HepG2 (cell line): Measurements from ENCODE around the gene SORBS2. TPM values are rescaled to one million over a fixed set of nuclear protein-coding genes. Genes with fewer than 3 reads are reported as not detected.

ENCODE experiments used
- AKAP8 ChIP-seq: sonication (generic); formaldehyde crosslinking; IDR thresholded peaks from 2 replicates; pipeline ENCODE4 v1.5.1; 2020; ENCODE audit warnings: mild to moderate bottlenecking, missing genetic modification reagents
- HNF4A ChIP-seq: sonication (generic); formaldehyde crosslinking; IDR thresholded peaks from 2 replicates; pipeline ENCODE4 v1.4.0; 2020; ENCODE audit warnings: missing genetic modification reagents
- MEIS2 ChIP-seq: sonication (generic); formaldehyde crosslinking; IDR thresholded peaks from 2 replicates; pipeline ENCODE4 v1.9.0; 2021; ENCODE audit warnings: mild to moderate bottlenecking, missing genetic modification reagents
- PAF1 ChIP-seq: IDR thresholded peaks from 2 replicates; pipeline ENCODE4 v1.6.1; 2016; ENCODE audit warnings: missing genetic modification reagents, missing compliant biosample characterization
- PCBP1 ChIP-seq: fragments of 200-400 bp; formaldehyde crosslinking; IDR thresholded peaks from 2 replicates; pipeline ENCODE4 v1.6.1; 2017; ENCODE audit warnings: mild to moderate bottlenecking, low read depth, low read length, borderline replicate concordance
- PHF21A ChIP-seq: sonication (generic); formaldehyde crosslinking; IDR thresholded peaks from 2 replicates; pipeline ENCODE4 v1.5.0; 2020; ENCODE audit warnings: mild to moderate bottlenecking, missing genetic modification reagents
- SIN3A ChIP-seq: IDR thresholded peaks from 2 replicates; pipeline ENCODE4 v1.6.1; 2011; ENCODE audit warnings: low read depth, mild to moderate bottlenecking, control low read depth, low read length, borderline replicate concordance
- ZFP1 ChIP-seq: IDR thresholded peaks from 2 replicates; pipeline ENCODE4 v1.6.1; 2016
- polyA plus RNA-seq, 8 experiments: library from polyadenylated mRNA; depleted of rRNA in 3 of 8; stranded (reverse) in 7 of 8; unstranded in 1 of 8; fragments of >200 nt; fragmentation: Illumina TruSeq in 4 of 8; extraction: Trizol in 4 of 8; gene quantifications; 2 replicates each; pipeline versions ENCODE4 v1.2.1 to v1.2.3, GENCODE V29; 2011 to 2016; ENCODE audit warnings: low read depth in 4 of 8, missing spikeins in 1 of 8, mixed read lengths in 1 of 8; ENCODE audit not compliant: insufficient read depth in 1 of 8
- total RNA-seq, 5 experiments: library from RNA; depleted of rRNA; stranded (reverse); fragments of >200 nt; fragmentation: Illumina TruSeq; extraction: Trizol; gene quantifications; 2 replicates each; pipeline ENCODE4 v1.2.3, GENCODE V29; 2016; ENCODE audit warnings: low read depth in 1 of 5
- TF ChIP-seq, protein P1 (sequence below), 2 experiments: IDR thresholded peaks; 2 replicates each; pipeline ENCODE4 v1.6.1; 2011 to 2012; ENCODE audit warnings: low read length in 2 of 2, borderline replicate concordance in 1 of 2, low read depth in 1 of 2, mild to moderate bottlenecking in 1 of 2, moderate library complexity in 1 of 2
- TF ChIP-seq, protein P2 (sequence below), 2 experiments: sonication (generic) in 1 of 2; formaldehyde crosslinking in 1 of 2; IDR thresholded peaks; 2 replicates each; pipeline versions ENCODE4 v1.4.0 to v1.6.1; 2016 to 2020; ENCODE audit warnings: borderline replicate concordance in 1 of 2, low read depth in 1 of 2, mild to moderate bottlenecking in 1 of 2, missing genetic modification reagents in 1 of 2
- TF ChIP-seq, protein P3 (sequence below): sonication (generic); formaldehyde crosslinking; IDR thresholded peaks from 2 replicates; pipeline ENCODE4 v1.5.0; 2020; ENCODE audit warnings: missing genetic modification reagents
- TF ChIP-seq, protein P4 (sequence below): sonication (generic); formaldehyde crosslinking; IDR thresholded peaks from 2 replicates; pipeline ENCODE4 v1.4.0; 2020; ENCODE audit warnings: missing genetic modification reagents, mild to moderate bottlenecking, borderline replicate concordance
- TF ChIP-seq, protein P5 (sequence below): IDR thresholded peaks from 2 replicates; pipeline ENCODE4 v1.6.1; 2016; ENCODE audit warnings: mild to moderate bottlenecking

SORBS2 gene
- total and polyA plus RNA-seq, 2 of the 13 experiments (the other 11 are each of a cell fraction or from before 2014, with no cell fraction given) = 25.0 to 80.5 TPM

DNA sequence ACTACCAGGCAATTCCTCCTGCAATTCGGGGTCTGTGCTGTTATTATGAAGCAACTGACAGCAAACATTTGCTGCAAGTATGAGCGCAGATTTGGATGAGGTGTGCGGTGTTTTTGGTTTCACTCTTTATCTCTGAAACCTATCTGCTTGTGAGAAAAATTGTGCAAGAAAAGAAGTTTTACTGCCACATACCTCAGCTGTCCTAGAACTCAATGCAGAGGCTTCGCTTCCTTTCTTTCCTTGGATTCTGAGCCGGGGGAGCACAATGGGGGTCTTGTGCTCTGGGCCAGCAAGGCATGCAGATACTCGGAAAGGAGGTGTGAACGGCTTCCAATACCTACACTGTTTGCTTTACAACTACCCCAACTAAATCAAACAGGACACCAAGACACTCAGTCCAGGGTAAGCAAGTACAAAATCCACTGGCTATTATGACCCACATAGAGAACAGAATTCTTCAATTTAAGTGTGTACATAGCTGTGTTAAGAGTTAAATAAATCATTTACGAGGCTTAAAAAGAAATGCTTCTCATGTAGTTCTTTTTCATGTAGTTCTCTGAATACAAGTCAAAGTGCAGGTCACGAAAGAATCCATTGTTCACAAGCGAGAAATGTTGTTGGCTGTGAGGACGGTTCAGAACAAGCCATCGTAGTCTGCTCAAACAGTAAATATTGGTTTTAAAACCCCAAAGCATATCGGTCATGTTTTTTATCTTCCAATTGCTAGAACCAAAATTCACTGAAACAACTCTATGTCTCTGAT, 1.1 kb downstream of the SORBS2 start (continued):
- TF ChIP-seq, protein P1, sequence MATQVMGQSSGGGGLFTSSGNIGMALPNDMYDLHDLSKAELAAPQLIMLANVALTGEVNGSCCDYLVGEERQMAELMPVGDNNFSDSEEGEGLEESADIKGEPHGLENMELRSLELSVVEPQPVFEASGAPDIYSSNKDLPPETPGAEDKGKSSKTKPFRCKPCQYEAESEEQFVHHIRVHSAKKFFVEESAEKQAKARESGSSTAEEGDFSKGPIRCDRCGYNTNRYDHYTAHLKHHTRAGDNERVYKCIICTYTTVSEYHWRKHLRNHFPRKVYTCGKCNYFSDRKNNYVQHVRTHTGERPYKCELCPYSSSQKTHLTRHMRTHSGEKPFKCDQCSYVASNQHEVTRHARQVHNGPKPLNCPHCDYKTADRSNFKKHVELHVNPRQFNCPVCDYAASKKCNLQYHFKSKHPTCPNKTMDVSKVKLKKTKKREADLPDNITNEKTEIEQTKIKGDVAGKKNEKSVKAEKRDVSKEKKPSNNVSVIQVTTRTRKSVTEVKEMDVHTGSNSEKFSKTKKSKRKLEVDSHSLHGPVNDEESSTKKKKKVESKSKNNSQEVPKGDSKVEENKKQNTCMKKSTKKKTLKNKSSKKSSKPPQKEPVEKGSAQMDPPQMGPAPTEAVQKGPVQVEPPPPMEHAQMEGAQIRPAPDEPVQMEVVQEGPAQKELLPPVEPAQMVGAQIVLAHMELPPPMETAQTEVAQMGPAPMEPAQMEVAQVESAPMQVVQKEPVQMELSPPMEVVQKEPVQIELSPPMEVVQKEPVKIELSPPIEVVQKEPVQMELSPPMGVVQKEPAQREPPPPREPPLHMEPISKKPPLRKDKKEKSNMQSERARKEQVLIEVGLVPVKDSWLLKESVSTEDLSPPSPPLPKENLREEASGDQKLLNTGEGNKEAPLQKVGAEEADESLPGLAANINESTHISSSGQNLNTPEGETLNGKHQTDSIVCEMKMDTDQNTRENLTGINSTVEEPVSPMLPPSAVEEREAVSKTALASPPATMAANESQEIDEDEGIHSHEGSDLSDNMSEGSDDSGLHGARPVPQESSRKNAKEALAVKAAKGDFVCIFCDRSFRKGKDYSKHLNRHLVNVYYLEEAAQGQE (IDR thresholded peaks at IDR 0.05; ENCODE audit: borderline replicate concordance in 1 of 2, low read depth in 1 of 2, low read length in 2 of 2) = peak in 1 of 2 experiments; percentile 14; a peak in 2 of 4 replicates
- TF ChIP-seq, protein P2, sequence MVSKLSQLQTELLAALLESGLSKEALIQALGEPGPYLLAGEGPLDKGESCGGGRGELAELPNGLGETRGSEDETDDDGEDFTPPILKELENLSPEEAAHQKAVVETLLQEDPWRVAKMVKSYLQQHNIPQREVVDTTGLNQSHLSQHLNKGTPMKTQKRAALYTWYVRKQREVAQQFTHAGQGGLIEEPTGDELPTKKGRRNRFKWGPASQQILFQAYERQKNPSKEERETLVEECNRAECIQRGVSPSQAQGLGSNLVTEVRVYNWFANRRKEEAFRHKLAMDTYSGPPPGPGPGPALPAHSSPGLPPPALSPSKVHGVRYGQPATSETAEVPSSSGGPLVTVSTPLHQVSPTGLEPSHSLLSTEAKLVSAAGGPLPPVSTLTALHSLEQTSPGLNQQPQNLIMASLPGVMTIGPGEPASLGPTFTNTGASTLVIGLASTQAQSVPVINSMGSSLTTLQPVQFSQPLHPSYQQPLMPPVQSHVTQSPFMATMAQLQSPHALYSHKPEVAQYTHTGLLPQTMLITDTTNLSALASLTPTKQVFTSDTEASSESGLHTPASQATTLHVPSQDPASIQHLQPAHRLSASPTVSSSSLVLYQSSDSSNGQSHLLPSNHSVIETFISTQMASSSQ (IDR thresholded peaks at IDR 0.05; ENCODE audit: low read depth) = peak; percentile 92
- TF ChIP-seq, protein P2 (CRISPR knock-in tag; IDR thresholded peaks at IDR 0.05; ENCODE audit: borderline replicate concordance) = peak; percentile 93
- no peak for TF ChIP-seq ZFP1 (CRISPR knock-in tag)
- TF ChIP-seq PHF21A (CRISPR knock-in tag) = peak; percentile 62
- peak; percentile 43; the same call in 1 of the 2 replicates for TF ChIP-seq MEIS2 (CRISPR knock-in tag)
- TF ChIP-seq, protein P3, sequence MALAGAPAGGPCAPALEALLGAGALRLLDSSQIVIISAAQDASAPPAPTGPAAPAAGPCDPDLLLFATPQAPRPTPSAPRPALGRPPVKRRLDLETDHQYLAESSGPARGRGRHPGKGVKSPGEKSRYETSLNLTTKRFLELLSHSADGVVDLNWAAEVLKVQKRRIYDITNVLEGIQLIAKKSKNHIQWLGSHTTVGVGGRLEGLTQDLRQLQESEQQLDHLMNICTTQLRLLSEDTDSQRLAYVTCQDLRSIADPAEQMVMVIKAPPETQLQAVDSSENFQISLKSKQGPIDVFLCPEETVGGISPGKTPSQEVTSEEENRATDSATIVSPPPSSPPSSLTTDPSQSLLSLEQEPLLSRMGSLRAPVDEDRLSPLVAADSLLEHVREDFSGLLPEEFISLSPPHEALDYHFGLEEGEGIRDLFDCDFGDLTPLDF (CRISPR knock-in tag) = 0 out of 2 replicates have a peak, but pooled peaks have one; percentile 16
- TF ChIP-seq, protein P4, sequence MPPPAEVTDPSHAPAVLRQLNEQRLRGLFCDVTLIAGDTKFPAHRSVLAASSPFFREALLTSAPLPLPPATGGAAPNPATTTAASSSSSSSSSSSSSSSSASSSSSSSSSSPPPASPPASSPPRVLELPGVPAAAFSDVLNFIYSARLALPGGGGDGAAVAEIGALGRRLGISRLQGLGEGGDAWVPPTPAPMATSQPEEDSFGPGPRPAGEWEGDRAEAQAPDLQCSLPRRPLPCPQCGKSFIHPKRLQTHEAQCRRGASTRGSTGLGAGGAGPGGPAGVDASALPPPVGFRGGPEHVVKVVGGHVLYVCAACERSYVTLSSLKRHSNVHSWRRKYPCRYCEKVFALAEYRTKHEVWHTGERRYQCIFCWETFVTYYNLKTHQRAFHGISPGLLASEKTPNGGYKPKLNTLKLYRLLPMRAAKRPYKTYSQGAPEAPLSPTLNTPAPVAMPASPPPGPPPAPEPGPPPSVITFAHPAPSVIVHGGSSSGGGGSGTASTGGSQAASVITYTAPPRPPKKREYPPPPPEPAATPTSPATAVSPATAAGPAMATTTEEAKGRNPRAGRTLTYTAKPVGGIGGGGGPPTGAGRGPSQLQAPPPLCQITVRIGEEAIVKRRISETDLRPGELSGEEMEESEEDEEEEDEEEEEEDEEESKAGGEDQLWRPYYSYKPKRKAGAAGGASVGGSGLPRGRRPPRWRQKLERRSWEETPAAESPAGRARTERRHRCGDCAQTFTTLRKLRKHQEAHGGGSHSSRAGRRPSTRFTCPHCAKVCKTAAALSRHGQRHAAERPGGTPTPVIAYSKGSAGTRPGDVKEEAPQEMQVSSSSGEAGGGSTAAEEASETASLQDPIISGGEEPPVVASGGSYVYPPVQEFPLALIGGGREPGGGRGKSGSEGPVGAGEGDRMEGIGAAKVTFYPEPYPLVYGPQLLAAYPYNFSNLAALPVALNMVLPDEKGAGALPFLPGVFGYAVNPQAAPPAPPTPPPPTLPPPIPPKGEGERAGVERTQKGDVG = no peak
- TF ChIP-seq PAF1 = no peak
- TF ChIP-seq SIN3A = peak; percentile 57; the same call in 1 of the 2 replicates
- TF ChIP-seq PCBP1 = no peak
- TF ChIP-seq HNF4A = peak; percentile 89
- TF ChIP-seq AKAP8 = no peak
- TF ChIP-seq, protein P5, sequence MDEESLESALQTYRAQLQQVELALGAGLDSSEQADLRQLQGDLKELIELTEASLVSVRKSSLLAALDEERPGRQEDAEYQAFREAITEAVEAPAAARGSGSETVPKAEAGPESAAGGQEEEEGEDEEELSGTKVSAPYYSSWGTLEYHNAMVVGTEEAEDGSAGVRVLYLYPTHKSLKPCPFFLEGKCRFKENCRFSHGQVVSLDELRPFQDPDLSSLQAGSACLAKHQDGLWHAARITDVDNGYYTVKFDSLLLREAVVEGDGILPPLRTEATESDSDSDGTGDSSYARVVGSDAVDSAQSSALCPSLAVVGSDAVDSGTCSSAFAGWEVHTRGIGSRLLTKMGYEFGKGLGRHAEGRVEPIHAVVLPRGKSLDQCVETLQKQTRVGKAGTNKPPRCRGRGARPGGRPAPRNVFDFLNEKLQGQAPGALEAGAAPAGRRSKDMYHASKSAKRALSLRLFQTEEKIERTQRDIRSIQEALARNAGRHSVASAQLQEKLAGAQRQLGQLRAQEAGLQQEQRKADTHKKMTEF (CRISPR knock-in tag) = peak; percentile 61; the same call in 1 of the 2 replicates
